Left lung (tissue), 10 donors: Measurements from ENCODE around the gene MALT1. TPM values are rescaled to one million over a fixed set of nuclear protein-coding genes. Genes with fewer than 3 reads are reported as not detected.

ENCODE experiments used
- ATAC-seq: fragments of 200-7000 bp; cut with Tn5 transposase; one replicate; pipeline ENCODE4 v1.9.1; 2020; ENCODE audit warnings: moderate library complexity
- DNase-seq, 4 donors: peaks; one replicate each; pipeline ENCODE4 v3.0.0-alpha.2; 2013 to 2020
- H3K27ac ChIP-seq, 2 donors: fragments of 200-600 bp; sonication (generic) in 1 of 2; one replicate each; pipeline versions ENCODE4 v1.5.0 to v1.8.0; 2020 to 2021
- H3K27me3 ChIP-seq, 2 donors: fragments of 200-600 bp; sonication (generic) in 1 of 2; one replicate each; pipeline versions ENCODE4 v1.5.0 to v1.8.0; 2020 to 2021
- H3K36me3 ChIP-seq, 2 donors: fragments of 200-600 bp; sonication (generic) in 1 of 2; one replicate each; pipeline versions ENCODE4 v1.5.0 to v1.8.0; 2020 to 2021
- H3K4me1 ChIP-seq, 2 donors: fragments of 200-600 bp; one replicate each; pipeline ENCODE4 v1.8.0; 2021
- H3K4me3 ChIP-seq, 2 donors: fragments of 200-600 bp; sonication (generic) in 1 of 2; one replicate each; pipeline versions ENCODE4 v1.5.0 to v1.8.0; 2020 to 2021; ENCODE audit warnings: mild to moderate bottlenecking in 1 of 2
- H3K9me3 ChIP-seq, 2 donors: fragments of 200-600 bp; sonication (generic) in 1 of 2; one replicate each; pipeline versions ENCODE4 v1.5.0 to v1.8.0; 2020 to 2021
- CTCF ChIP-seq, 2 donors: fragments of 200-600 bp; sonication (generic) in 1 of 2; IDR thresholded peaks; one replicate each; pipeline versions ENCODE4 v1.5.0 to v1.8.0; 2021; ENCODE audit warnings: antibody characterized with exemption in 2 of 2
- intact Hi-C, 2 donors: fragments of 100-400 bp; cut with DNase I; formaldehyde crosslinking; loops; one replicate each; pipeline versions ENCODE4 v1.11.2 to v1.14.2; 2022
- polyA plus RNA-seq, 6 donors: library from polyadenylated mRNA; unstranded; fragments of 120-200 nt; gene quantifications; one replicate each; pipeline ENCODE4 v1.2.1, GENCODE V29; 2013; ENCODE audit not compliant: insufficient read length in 6 of 6
- total RNA-seq, 2 donors: library from RNA; stranded (reverse); fragmentation: NEBNext Ultra II Directional; extraction: Animal tissue kit (Norgen Biotek cat#: 25700); gene quantifications; one replicate each; pipeline ENCODE4 v1.2.1, GENCODE V29; 2021
- donor health status: DM: no; HTN: yes; CAD: no.
- donor health status: DM: no; HTN: no; CAD: no.

MALT1 gene
- total and polyA plus RNA-seq, 8 donors: 17.1 to 31.4 (median 22.8) TPM

GRCh38 chr18:58668897-58669296 is 2.4 kb upstream of the MALT1 start:
- Histone ChIP-seq H3K4me3 (no peak overlapping the region), H3K27me3 (no peaks in the 10 kb centered on the region), H3K4me1 (peaks cover 19 to 34% of the 10 kb centered on the region in 2 donors), H3K9me3 (no peaks in the 10 kb centered on the region), H3K36me3 (no peaks in the 10 kb centered on the region), H3K27ac (no peak overlapping the region)
- no peak for DNase-seq
- intact Hi-C loops: loop anchor here in 1 of 2 donors (10.0 kb wide), 1 partner anchor 134 kb away; no protein-coding TSS in a partner anchor
- ATAC-seq: no peak
- TF ChIP-seq CTCF (IDR thresholded peaks at IDR 0.05): no peak

- Histone ChIP-seq H3K27me3 (no peaks in the 10 kb centered on the region), H3K27ac (peak overlapping the region; percentile 97), H3K9me3 (no peaks in the 10 kb centered on the region), H3K36me3 (no peaks in the 10 kb centered on the region), H3K4me3 (no peak overlapping the region), H3K4me1 (peaks cover 19 to 34% of the 10 kb centered on the region in 2 donors)
- TF ChIP-seq CTCF (IDR thresholded peaks at IDR 0.05): no peak
- intact Hi-C loops: loop anchor here in 1 of 2 donors (10.0 kb wide), 1 partner anchor 135 kb away; no protein-coding TSS in a partner anchor
- DNase-seq (peak in 2 of 4 donors; percentile 8 to 57), ATAC-seq (peak; percentile 35)
These were observed 1.4 kb upstream of the MALT1 start for GRCh38 chr18:58669731-58670378.

- TF ChIP-seq CTCF (IDR thresholded peaks at IDR 0.05): no peak
- Histone ChIP-seq H3K27me3 (no peaks in the 10 kb centered on the region), H3K36me3 (no peaks in the 10 kb centered on the region), H3K9me3 (no peaks in the 10 kb centered on the region), H3K27ac (peak overlapping the region; percentile 97), H3K4me3 (peak overlapping the region; percentile 62 to 69), H3K4me1 (peaks cover 19 to 34% of the 10 kb centered on the region in 2 donors)
- peak; percentile 43 for ATAC-seq
- intact Hi-C loops: no loop called here
- peak in 1 of 4 donors; percentile 7 for DNase-seq
These were observed 708 bp upstream of the MALT1 start for GRCh38 chr18:58670404-58671110.

GRCh38 chr18:58671632-58672564 is 633 bp downstream of the MALT1 start:
- ATAC-seq: peak; percentile 20
- H3K27ac ChIP-seq: peak overlapping the region; percentile 97
- intact Hi-C loops: no loop called here

More at GRCh38 chr18:58671632-58672564, 633 bp downstream of the MALT1 start:
- TF ChIP-seq CTCF (IDR thresholded peaks at IDR 0.05): no peak
- no peaks in the 10 kb centered on the region for H3K27me3 ChIP-seq
- H3K9me3 ChIP-seq: no peaks in the 10 kb centered on the region
- H3K4me1 ChIP-seq: peaks cover 19 to 34% of the 10 kb centered on the region in 2 donors
- peak overlapping the region; percentile 62 to 69 for H3K4me3 ChIP-seq
- DNase-seq: peak in 2 of 4 donors; percentile 34 to 67
- no peaks in the 10 kb centered on the region for H3K36me3 ChIP-seq
